OCI-LY7 (cell line): ENCODE data around the gene ZNF106. TPM values are rescaled to one million over a fixed set of nuclear protein-coding genes. Genes with fewer than 3 reads are reported as not detected.

Experiments used
- BruUV-seq: library from RNA; stranded (reverse); fragments of 400-500 nt; replicated peaks from 2 replicates; lab custom pipeline; 2021; lab: Mats Ljungman, UMichigan
- CTCF ChIA-PET: fragments of 300-600 bp; sonication (Branson Sonifier 250); formaldehyde crosslinking; loops from one replicate; lab custom pipeline; 2022; ENCODE audit warnings: antibody characterized with exemption; ENCODE audit not compliant: unreplicated experiment; lab: Charles Lee
- POLR2A ChIA-PET: fragments of 300-600 bp; sonication (Branson Sonifier 250); formaldehyde crosslinking; loops from one replicate; lab custom pipeline; 2022; ENCODE audit warnings: antibody characterized with exemption; lab: Charles Lee
- DNase-seq: peaks from one replicate; pipeline ENCODE4 v3.0.0-alpha.2; 2015; ENCODE audit warnings: low spot score
- H2AFZ ChIP-seq: fragments of 200-600 bp; sonication (generic), shearing (Covaris generic); 2 replicates; pipeline ENCODE4 v1.6.1; 2014; ENCODE audit warnings: mild to moderate bottlenecking, antibody characterized with exemption, low read length, moderate library complexity
- H3K27ac ChIP-seq: fragments of 200-600 bp; sonication (generic); 2 replicates; pipeline ENCODE4 v1.5.1; 2014; ENCODE audit warnings: mixed run types, low read depth, mild to moderate bottlenecking, moderate library complexity, low read length, inconsistent platforms; ENCODE audit not compliant: poor library complexity, severe bottlenecking
- H3K36me3 ChIP-seq: fragments of 200-600 bp; sonication (generic); 2 replicates; pipeline ENCODE4 v1.6.1; 2014; ENCODE audit warnings: mild to moderate bottlenecking, antibody characterized with exemption, low read length, moderate library complexity, mixed read lengths; ENCODE audit not compliant: insufficient read depth
- H3K4me1 ChIP-seq: fragments of 200-600 bp; sonication (generic); 2 replicates; pipeline ENCODE4 v1.5.1; 2014; ENCODE audit warnings: mild to moderate bottlenecking, low read length; ENCODE audit not compliant: insufficient read depth, poor library complexity, severe bottlenecking
- H3K4me2 ChIP-seq: fragments of 200-600 bp; sonication (generic); 2 replicates; pipeline ENCODE4 v1.6.1; 2014; ENCODE audit warnings: mild to moderate bottlenecking, low read length
- H3K4me3 ChIP-seq: fragments of 200-600 bp; sonication (generic); 2 replicates; pipeline ENCODE4 v1.5.1; 2014; ENCODE audit warnings: mild to moderate bottlenecking, low read depth, low read length; ENCODE audit not compliant: poor library complexity, severe bottlenecking
- H3K79me2 ChIP-seq: fragments of 200-600 bp; sonication (generic); 2 replicates; pipeline ENCODE4 v1.6.1; 2016; ENCODE audit warnings: low read depth, mild to moderate bottlenecking, low read length, moderate library complexity, mixed read lengths; ENCODE audit not compliant: insufficient read depth
- H3K9me2 ChIP-seq: fragments of 200-600 bp; sonication (generic); 2 replicates; pipeline ENCODE4 v1.6.1; 2016; ENCODE audit warnings: mild to moderate bottlenecking, low read length, mixed read lengths; ENCODE audit not compliant: insufficient read depth
- H3K9me3 ChIP-seq: fragments of 200-600 bp; sonication (generic); 2 replicates; pipeline ENCODE4 v1.6.1; 2014; ENCODE audit warnings: mild to moderate bottlenecking, mixed run types, low read length, mixed read lengths
- H4K20me1 ChIP-seq: fragments of 200-600 bp; sonication (generic); 2 replicates; pipeline ENCODE4 v1.6.1; 2014; ENCODE audit warnings: mild to moderate bottlenecking, antibody characterized with exemption, low read length, moderate library complexity, mixed read lengths; ENCODE audit not compliant: insufficient read depth
- CTCF ChIP-seq: fragments of 200-600 bp; sonication (generic); conservative IDR thresholded peaks from 2 replicates; pipeline ENCODE4 v1.5.1; 2014; ENCODE audit warnings: mild to moderate bottlenecking, antibody characterized with exemption, low read length, moderate library complexity, mixed read lengths
- EZH2phosphoT487 ChIP-seq: fragments of 200-600 bp; sonication (generic); IDR thresholded peaks from 2 replicates; pipeline ENCODE4 v1.6.1; 2018; ENCODE audit warnings: low read depth, borderline replicate concordance, mild to moderate bottlenecking, mixed run types, antibody characterized with exemption, low read length, moderate library complexity, mixed read lengths
- intact Hi-C: fragments of 100-400 bp; cut with micrococcal nuclease; formaldehyde crosslinking; loops from one replicate; pipeline ENCODE4 v1.10.0; 2022; ENCODE audit not compliant: unreplicated experiment
- total RNA-seq, 2 experiments: library from RNA; depleted of rRNA in 1 of 2; stranded (reverse); fragments of >200 nt in 1 of 2; shearing (Covaris generic) in 1 of 2; gene quantifications; 2 replicates each; pipeline ENCODE4 v1.2.3, GENCODE V29; 2014 to 2022

The ZNF106 gene
- total RNA-seq, 2 experiments from 2014 or later: 30.5 to 66.4 TPM

DNA sequence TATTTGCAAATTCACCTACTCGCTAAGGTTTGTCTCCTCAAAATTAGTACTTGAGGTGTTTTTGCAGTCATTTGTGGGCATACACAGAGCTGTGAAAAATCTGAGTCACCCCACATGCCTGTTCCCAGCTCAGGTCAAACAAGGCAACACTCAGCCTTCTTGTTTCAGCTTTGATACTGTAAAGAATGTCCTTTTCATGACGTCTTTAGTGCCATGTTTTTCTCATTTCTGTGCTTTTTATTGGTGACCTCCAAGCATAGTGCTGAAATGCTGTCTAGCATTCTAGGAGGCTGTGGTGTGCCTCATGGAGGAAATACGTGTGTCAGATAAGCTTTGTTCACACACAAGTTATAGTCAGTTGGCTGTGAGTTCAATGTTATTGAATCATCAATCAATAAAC, 122.8 kb downstream of the ZNF106 start:
- H3K9me2 ChIP-seq: no peaks in the 10 kb centered on the region
- intact Hi-C loops: no loop called here
- no peaks in the 10 kb centered on the region for H4K20me1 ChIP-seq
- H3K27ac ChIP-seq: no peak overlapping the region
- H3K4me3 ChIP-seq: no peak overlapping the region
- no peak for TF ChIP-seq EZH2phosphoT487
- TF ChIP-seq CTCF: no peak
- H3K4me2 ChIP-seq: no peak overlapping the region
- H3K9me3 ChIP-seq: 0 out of 2 replicates have a peak, but pooled peaks cover 4% of the 10 kb centered on the region
- no peaks in the 10 kb centered on the region; the same call in 1 of the 2 replicates for H3K36me3 ChIP-seq
- peaks cover 16% of the 10 kb centered on the region for H3K4me1 ChIP-seq
- ChIA-PET POLR2A (interaction anchor here (0.6 to 1.1 kb wide), 2 partner anchors 8 to 632 kb away, joined by 3 read pairs; no protein-coding TSS in a partner anchor), CTCF (no interaction called here)
- H2AFZ ChIP-seq: no peak overlapping the region
- H3K79me2 ChIP-seq: no peaks in the 10 kb centered on the region
- no peak for DNase-seq
- no TSS peak for BruUV-seq

GRCh38 chr15:42367041-42367440, 123.9 kb downstream of the ZNF106 start:
- H3K9me2 ChIP-seq: no peaks in the 10 kb centered on the region
- H2AFZ ChIP-seq: no peak overlapping the region
- H3K27ac ChIP-seq: no peak overlapping the region
- no peaks in the 10 kb centered on the region; the same call in 1 of the 2 replicates for H3K36me3 ChIP-seq
- TF ChIP-seq CTCF (no peak), EZH2phosphoT487 (no peak)
- H3K9me3 ChIP-seq: 0 out of 2 replicates have a peak, but pooled peaks cover 4% of the 10 kb centered on the region
- H3K4me1 ChIP-seq: peaks cover 19% of the 10 kb centered on the region
- no peak overlapping the region for H3K4me2 ChIP-seq
- intact Hi-C loops: no loop called here
- BruUV-seq: no TSS peak
- H4K20me1 ChIP-seq: no peaks in the 10 kb centered on the region
- DNase-seq: no peak
- CTCF ChIA-PET: no interaction called here
- H3K79me2 ChIP-seq: no peaks in the 10 kb centered on the region
- POLR2A ChIA-PET: interaction anchor here (0.7 to 1.1 kb wide), 2 partner anchors 9 to 59 kb away, joined by 3 read pairs; no protein-coding TSS in a partner anchor
- H3K4me3 ChIP-seq: no peak overlapping the region

- Histone ChIP-seq H2AFZ (no peak overlapping the region), H4K20me1 (no peaks in the 10 kb centered on the region), H3K4me3 (no peak overlapping the region), H3K9me3 (0 out of 2 replicates have a peak, but pooled peaks cover 4% of the 10 kb centered on the region), H3K4me2 (no peak overlapping the region), H3K36me3 (no peaks in the 10 kb centered on the region; the same call in 1 of the 2 replicates), H3K4me1 (peaks cover 27% of the 10 kb centered on the region), H3K9me2 (no peaks in the 10 kb centered on the region), H3K79me2 (no peaks in the 10 kb centered on the region), H3K27ac (no peak overlapping the region)
- intact Hi-C loops: no loop called here
- ChIA-PET CTCF (no interaction called here), POLR2A (interaction anchor here (1.5 kb wide), 1 partner anchor 11 kb away, joined by 4 read pairs; no protein-coding TSS in a partner anchor)
- BruUV-seq: no TSS peak
- DNase-seq: no peak
- no peak for TF ChIP-seq CTCF
- no peak for TF ChIP-seq EZH2phosphoT487
Observed at GRCh38 chr15:42365921-42366550, 124.9 kb downstream of the ZNF106 start.
